A204.1 (cell line): ENCODE measurements around the gene MAP3K1.
"Not testable (repeated sequence)": the region's sequence is repeated elsewhere in the genome, so short reads cannot be mapped to it uniquely, and the experiment has no call there.

Experiments
- FAIRE-seq: peaks from 2 replicates; lab custom pipeline; 2012; peaks lifted over from hg19 to GRCh38; lab: Jason Lieb, UNC

MAP3K1 gene

GRCh38 chr5:56814963-56815657, at the start of gene MAP3K1:
MAP3K1 (plus strand) TSS chr5:56815549; CDS start chr5:56815574, 25 bp downstream.
- no peak for FAIRE-seq

GRCh38 chr5:56766926-56767325, 48.4 kb upstream of the MAP3K1 start:
- FAIRE-seq, result no peak

- no peak for FAIRE-seq
These were observed 45.3 kb upstream of the MAP3K1 start for GRCh38 chr5:56769875-56770604.

- no peak for FAIRE-seq
These were observed 42.6 kb upstream of the MAP3K1 start for GRCh38 chr5:56772767-56773166.

- no peak for FAIRE-seq
These were observed 40.4 kb upstream of the MAP3K1 start for GRCh38 chr5:56774957-56775356.

GRCh38 chr5:56776212-56776846, 39.0 kb upstream of the MAP3K1 start:
- not testable (repeated sequence) for FAIRE-seq

- FAIRE-seq, result no peak
These were observed 32.1 kb upstream of the MAP3K1 start for GRCh38 chr5:56783261-56783660.

GRCh38 chr5:56786346-56786745, 29.0 kb upstream of the MAP3K1 start:
- FAIRE-seq, result no peak

GRCh38 chr5:56791396-56791795, 24.0 kb upstream of the MAP3K1 start:
- FAIRE-seq, result no peak

- no peak for FAIRE-seq
These were observed 16.8 kb upstream of the MAP3K1 start for GRCh38 chr5:56798521-56798920.

- FAIRE-seq, result no peak
These were observed 15.2 kb upstream of the MAP3K1 start for GRCh38 chr5:56800186-56800585.

GRCh38 chr5:56801256-56801655, 14.1 kb upstream of the MAP3K1 start:
- no peak for FAIRE-seq

GRCh38 chr5:56802205-56802604, 13.1 kb upstream of the MAP3K1 start:
- no peak for FAIRE-seq

GRCh38 chr5:56803025-56803424, 12.3 kb upstream of the MAP3K1 start:
- no peak for FAIRE-seq

GRCh38 chr5:56803894-56804293, 11.5 kb upstream of the MAP3K1 start:
- no peak for FAIRE-seq

GRCh38 chr5:56807679-56808078, 7.7 kb upstream of the MAP3K1 start:
- no peak for FAIRE-seq

- FAIRE-seq, result no peak
These were observed 7.1 kb upstream of the MAP3K1 start for GRCh38 chr5:56808211-56808610.

GRCh38 chr5:56810826-56811225, 4.5 kb upstream of the MAP3K1 start:
- FAIRE-seq, result no peak

GRCh38 chr5:56812110-56812509, 3.2 kb upstream of the MAP3K1 start:
- no peak for FAIRE-seq

GRCh38 chr5:56813302-56813701, 2.0 kb upstream of the MAP3K1 start:
- FAIRE-seq, result no peak

GRCh38 chr5:56814361-56814962, 887 bp upstream of the MAP3K1 start:
- no peak for FAIRE-seq

GRCh38 chr5:56815658-56816545, 553 bp downstream of the MAP3K1 start:
- no peak for FAIRE-seq
